SH-SY5Y (cell line): Measurements from ENCODE around the gene MAPKAPK2.

Source experiments
- GATA2 ChIP-seq: IDR thresholded peaks from 2 replicates; pipeline ENCODE4 v1.6.1; 2011; ENCODE audit warnings: mild to moderate bottlenecking, low read depth, low read length
- GATA3 ChIP-seq: IDR thresholded peaks from 2 replicates; pipeline ENCODE4 v1.6.1; 2011; ENCODE audit warnings: low read depth, mild to moderate bottlenecking, low read length, moderate library complexity

Gene MAPKAPK2

DNA sequence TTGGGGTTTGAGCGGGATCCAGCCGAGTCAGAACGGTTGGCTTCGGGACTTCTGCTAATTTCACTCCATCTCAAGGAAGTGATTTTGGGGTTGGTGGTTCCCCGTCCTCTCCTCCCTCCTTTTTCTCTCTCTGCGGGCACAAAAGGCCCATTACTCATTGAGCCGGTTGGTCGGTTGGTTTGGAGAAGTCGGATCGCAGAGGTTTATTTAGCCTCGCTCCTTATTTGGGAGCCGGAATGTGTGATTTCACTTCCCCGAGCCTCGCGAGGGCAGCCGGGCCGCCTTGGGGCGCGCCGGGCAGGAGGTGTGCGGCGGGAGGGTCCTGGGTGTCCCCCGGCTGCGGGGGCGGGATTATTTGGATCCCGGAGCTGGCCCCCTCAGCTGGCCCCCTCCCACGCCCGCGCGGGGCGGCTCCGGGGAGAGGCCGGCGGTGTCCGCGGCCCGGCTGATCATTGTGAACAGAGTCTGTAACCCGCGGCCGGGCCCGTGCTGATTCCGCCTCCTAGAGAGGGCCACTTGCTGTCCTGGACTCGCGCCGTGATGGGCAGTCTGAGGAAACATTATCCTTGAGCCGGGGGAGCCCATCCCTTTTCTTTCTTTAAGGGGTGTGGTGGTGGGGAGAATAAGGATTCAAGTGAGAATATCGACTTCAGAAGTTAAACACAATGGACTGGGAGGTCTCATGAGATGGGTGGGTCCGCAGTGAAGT, 1.2 kb downstream of the MAPKAPK2 start:
- TF ChIP-seq GATA3 (no peak), GATA2 (no peak)

DNA sequence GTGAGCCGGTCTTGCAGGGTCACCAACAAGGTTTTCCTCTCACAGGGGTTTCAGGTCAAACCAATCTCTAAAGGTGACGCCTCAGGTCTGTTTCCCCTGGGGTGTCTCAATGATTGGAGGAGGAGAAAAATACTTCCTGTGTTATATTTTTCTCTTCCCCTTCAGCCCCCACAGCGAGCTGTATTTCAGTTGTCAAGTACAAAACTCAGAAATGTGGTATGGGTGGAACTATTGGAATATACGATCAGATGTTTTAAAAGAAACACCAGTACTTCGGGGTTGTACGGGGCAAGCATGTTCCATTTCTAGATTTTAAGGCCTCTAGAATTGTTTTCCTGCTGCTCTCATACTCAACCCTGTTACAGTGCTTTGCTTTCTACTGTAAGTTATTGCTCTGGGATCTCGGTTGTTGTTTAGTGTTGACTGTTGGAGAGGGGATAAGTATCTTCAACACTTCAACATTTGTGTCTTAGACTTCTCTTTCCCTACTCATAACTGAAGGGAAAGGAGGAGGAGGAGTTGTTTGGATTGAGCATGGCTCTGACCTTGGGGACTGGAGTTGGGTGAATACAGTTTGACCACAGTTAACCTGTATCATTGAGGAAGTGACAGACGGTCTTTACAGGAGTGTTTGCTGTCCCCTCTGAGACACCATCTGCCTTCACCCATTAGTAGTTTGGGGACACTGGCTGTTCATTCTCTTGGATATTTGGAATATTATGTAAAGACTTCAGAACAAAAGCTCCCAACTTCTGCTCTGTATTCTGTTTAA, 2.0 kb downstream of the MAPKAPK2 start:
- TF ChIP-seq GATA2 (no peak), GATA3 (no peak)

DNA sequence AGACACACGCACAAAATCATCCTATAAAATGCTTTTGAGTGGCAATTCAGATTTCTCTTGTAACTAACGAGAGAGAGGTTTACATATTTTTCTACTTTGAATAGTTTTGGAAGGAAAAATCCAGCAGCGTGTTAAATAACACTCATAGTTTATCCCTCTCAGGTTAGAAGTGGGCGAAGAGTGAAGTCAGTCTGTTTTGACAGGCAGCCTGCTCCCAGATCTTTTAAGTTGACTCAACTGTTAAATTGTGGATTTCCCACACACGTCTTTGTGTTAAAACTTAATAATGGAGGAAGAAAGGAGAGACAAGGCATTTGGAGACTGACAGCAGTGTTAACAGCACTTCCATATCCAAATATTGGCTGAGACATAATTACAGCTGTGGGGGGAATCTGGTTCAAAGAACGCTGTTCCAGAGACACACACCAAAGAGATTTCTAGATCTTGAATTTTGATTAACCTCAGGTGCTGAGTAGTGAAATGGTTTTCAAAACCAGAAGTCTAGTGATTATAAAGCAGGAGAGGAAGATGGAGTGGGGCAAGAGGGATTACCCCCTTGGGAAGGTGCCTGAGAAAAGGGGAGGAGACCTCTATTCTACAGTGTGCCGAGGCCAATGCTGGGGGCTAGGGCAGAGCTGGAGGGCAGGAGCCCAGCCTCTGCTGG, 2.7 kb downstream of the MAPKAPK2 start:
- TF ChIP-seq GATA2 (peak; percentile 46; the same call in 1 of the 2 replicates), GATA3 (no peak)

DNA sequence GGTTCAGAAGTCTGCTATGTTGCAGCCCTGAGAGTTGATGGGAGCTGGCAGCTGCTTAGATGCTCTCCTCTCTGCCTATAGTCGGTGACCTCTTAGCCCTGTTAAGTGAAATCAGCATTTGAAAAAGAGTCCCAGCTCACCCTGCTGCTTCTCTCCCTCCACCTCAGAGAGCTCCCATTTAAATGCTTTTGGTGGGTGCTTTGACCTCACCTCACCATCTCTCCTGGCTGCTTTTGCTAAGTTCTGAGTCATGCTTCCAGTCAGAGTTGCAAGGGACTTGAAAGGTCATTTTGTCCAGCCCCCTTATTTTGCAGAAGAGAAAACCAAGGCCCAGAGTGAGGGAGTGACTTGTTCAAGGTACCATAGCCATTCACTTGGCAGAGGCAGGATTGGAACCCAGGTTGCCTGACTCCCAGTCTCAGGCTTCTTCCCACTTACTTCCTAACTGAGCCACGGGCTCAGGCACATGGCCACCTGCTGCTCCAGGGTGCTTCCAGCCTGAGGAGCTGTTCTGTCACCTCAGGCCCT, 3.3 kb downstream of the MAPKAPK2 start:
- TF ChIP-seq GATA3 (no peak), GATA2 (no peak)

DNA sequence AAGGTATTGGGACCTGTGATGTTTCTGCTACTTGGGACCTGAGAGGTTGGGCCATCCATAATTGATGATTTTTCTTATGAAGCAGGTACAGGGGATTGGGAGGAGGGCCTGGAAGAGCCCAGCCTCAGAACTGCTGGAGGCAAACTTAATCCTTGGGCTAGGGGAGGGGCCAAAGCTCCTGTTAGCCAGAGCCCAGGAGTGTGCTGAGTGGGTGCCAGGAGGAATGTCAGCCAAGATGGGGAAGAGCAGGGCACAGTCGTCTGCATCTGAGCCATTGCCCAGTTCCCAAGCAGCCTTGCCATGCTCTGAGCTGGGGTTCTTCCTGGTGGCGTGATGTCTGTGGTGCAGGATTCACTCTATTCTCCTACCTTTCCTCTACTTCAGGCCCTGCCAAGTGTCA, 5.8 kb downstream of the MAPKAPK2 start:
- TF ChIP-seq GATA3 (no peak), GATA2 (no peak)

DNA sequence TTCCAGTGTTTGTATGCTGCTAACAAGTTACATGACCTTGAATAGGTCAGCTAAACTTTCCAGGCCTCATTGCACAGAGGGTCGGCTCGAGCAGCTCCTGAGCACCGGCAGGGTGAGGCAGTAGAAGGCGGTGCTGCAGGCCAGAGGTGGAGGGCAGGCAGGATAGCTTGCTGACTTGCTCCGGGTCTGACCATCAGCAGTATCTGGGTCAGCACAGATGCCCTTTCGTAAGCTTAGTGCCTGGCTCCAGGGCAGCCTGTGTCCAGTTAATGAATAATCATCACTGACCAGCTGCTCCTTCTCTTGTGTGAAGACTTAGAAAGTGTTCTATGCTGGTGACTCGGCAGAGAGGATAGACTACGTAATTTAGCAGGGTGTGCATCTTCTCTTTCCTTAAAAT, 6.9 kb downstream of the MAPKAPK2 start:
- no peak for TF ChIP-seq GATA3
- TF ChIP-seq GATA2 = no peak

DNA sequence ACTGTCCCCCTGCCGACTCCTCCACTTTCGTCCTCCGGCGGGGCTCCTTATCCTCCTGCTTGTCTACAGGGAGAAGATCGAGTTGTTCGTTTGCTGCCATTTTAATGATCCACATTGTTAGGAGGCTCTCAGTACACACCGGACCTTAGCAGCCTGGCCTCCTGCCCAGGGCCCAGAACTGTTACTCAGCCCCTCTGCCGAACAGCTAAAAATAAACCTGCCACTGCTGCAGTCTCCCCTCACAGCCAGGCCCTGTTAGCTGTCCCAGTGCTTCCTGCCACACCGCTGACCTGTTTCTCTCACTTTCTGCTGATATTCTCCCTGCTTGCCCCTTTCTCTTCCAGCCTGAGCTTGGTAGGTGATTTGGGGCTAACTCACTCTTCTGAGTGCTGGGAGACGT, 8.3 kb downstream of the MAPKAPK2 start:
- TF ChIP-seq GATA2 (no peak), GATA3 (no peak)

DNA sequence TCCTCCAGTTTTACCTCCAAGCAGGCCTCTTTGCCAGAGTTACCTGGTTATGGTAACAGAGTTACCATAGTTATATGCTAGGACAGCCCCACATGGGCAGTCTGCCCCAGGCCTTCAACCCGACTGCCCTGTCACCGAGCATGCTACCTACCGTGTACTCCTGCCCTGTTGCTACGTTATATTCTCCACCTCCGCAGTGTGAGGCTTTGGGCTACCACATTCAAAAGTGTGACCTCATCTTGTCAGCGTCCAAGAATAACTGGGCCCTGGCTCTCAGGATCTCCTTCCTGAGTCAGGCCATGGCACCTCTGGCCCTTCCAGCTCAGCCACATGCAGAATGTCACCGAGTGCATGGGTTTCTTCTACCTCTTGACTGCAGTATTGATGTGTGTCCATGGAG, 8.9 kb downstream of the MAPKAPK2 start:
- TF ChIP-seq GATA2 (no peak), GATA3 (no peak)

DNA sequence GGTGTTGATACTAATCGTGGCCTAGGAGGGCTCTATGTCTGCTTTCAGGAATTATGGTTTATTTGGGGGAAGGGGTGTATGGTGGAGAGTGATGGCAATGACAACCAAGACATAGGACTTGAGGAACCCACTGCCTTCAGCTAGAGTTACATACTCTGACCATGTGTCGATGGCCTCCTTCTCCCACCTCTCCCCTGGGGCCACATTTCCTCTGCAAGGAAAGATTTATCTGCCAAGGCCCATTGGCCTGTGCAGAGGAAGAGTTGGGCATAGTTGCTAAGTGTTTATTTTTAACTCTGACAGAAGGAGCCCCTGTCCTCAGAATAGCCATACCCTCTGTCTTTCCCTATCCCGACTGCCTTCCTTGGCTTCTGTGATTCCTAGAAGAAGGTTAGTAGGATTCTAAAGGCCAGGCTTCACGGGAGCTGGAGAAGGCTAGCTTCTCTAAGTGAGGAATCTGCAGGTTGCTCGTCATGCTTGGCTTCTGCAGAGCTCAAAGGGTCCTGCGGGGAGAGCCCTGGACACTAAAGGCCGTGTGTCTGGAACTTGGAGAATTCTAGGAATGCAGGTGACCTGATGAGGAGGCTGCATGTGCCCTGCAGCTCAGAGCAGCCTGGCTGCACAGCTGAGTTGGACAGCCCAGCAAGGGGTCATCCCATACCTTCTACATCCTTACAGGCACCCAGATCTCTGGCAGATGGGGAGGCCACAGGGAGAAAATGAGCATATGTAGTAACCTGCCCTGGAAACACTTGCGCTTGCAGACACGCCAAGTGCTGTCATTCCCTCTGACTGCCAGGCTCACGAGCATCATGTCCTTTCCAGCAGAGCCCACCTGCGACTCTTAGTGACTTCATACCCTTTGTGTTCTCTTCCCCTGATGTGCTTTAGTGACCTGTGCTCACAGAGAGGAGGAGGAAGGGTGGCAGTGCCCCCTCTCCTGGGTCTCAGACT, 9.7 kb downstream of the MAPKAPK2 start:
- TF ChIP-seq GATA3 (no peak), GATA2 (no peak)

DNA sequence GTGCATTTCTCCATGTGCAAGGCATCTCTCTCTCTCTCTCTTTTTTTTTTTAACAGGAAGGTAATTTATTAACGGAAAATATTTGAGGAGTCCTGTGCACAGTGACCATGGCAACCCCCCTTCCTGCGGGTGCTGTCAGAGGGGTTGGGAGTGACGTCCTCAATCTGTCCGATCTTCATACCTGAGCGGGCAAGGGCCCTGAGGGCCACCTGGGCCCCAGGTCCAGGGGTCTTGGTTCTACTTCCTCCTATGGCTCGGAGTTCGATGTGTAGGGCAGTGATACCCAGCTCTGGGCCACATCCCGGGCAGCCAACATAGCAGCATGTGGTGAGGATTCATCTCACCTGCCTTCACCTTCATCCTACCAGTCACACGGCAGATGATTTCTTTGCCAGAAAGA, 11.0 kb downstream of the MAPKAPK2 start:
- no peak for TF ChIP-seq GATA2
- no peak for TF ChIP-seq GATA3

DNA sequence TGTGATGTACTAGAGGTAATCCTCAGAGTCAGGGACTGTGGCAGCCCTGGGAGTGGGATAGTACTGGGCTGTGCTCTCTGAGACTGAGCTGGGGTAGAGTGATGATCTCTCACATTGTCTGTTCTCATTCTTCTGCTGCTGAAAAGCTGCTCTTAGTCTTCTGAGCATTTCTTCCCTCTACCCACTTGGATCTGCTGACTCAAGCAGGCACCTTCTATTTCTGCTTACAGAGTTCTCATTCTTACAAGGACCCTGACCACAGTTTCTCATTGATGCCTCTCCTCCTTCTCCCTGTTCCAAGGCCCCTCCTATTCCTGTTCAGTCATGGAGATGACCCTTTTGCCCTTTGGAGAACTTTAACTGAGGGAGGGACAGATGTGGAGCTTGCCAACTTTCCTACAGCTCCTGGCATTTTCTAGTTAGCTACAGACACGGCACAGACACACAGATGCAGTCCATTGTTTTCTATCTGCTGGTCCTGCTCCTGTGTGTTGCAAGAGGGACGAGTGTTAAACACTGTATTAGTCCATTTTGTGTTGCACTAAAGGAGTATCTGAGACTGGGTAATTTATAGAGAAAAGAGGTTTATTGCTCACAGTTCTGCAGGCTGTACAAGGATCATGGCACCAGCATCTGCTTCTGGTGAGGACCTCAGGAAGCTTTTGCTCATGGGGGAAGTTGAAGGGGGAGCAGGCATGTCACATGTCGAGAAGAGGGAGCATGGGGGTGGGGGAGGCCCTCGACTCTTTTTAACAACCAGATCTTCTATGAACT, 12.3 kb downstream of the MAPKAPK2 start:
- no peak for TF ChIP-seq GATA3
- no peak for TF ChIP-seq GATA2

DNA sequence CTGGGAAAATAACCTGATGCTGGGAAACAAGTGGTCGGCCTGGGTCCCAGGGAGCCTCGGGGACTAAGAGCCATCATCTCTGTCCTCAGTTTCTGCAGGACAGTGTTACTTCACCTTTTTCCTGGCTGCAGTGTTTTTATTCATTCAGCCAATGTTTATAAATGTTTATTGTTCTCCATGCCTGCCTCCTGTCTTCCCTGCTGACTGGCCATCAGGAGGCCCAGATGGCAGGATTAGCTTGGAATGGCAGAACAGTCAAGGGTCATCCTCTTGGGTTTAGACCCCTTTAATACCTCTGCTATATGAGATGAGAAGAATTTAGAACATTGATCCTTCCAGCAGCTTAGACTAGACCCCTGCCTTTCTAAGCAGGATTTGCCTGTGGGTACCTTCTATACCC, 13.3 kb downstream of the MAPKAPK2 start:
- TF ChIP-seq GATA3 (no peak), GATA2 (no peak)

DNA sequence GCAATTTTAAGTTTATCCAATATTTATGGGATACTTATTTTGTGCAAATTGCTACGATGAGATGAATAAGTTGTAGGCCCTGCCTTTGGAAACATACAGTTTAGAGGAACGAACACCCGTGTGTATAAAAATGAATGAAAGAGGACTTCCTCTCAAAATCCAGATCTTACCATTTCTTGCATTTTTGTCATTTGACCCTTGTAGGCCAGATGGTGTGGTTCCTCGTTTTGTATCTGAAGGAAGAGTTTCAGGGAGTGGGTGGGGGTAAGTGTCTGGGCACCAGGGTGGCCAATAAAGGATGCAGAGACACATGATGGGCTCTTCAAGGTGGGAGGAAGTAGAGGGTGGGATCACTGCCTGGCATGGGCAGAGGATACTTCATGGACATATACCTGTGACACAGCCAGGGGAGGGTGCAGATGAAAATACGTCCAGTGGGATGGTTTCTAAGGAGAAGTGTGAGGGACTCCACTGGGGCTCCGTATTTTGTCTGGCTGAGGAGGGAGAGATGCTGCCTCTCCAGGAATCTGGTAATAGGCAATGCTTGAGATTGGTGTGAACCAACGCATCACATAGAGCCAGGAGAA, 14.4 kb downstream of the MAPKAPK2 start:
- TF ChIP-seq GATA3 (no peak), GATA2 (no peak)
